Panc1 (cell line): Measurements from ENCODE around the gene BRAP.

Experiments used
- POLR2AphosphoS5 ChIP-seq: IDR thresholded peaks from 2 replicates; pipeline ENCODE4 v1.6.1; 2012; ENCODE audit warnings: mild to moderate bottlenecking, low read depth, low read length, moderate library complexity
- SIN3A ChIP-seq: IDR thresholded peaks from 2 replicates; pipeline ENCODE4 v1.6.1; 2012; ENCODE audit warnings: low read depth, mild to moderate bottlenecking, low read length, moderate library complexity, borderline replicate concordance; ENCODE audit not compliant: insufficient read depth
- TCF7L2 ChIP-seq: IDR thresholded peaks from 2 replicates; pipeline ENCODE4 v1.6.1; 2011; ENCODE audit warnings: mild to moderate bottlenecking, low read depth, low read length, inconsistent platforms
- TF ChIP-seq, protein P1 (sequence below): fragments of 450-650 bp; IDR thresholded peaks from 2 replicates; pipeline ENCODE4 v1.5.1; 2017; ENCODE audit warnings: mild to moderate bottlenecking
- TF ChIP-seq, protein P2 (sequence below), 2 experiments: IDR thresholded peaks; 2 replicates each; pipeline ENCODE4 v1.6.1; 2011 to 2012; ENCODE audit warnings: low read depth in 2 of 2, control low read depth in 1 of 2, low read length in 1 of 2, mild to moderate bottlenecking in 1 of 2, moderate library complexity in 1 of 2; ENCODE audit not compliant: insufficient read depth in 1 of 2

DNA sequence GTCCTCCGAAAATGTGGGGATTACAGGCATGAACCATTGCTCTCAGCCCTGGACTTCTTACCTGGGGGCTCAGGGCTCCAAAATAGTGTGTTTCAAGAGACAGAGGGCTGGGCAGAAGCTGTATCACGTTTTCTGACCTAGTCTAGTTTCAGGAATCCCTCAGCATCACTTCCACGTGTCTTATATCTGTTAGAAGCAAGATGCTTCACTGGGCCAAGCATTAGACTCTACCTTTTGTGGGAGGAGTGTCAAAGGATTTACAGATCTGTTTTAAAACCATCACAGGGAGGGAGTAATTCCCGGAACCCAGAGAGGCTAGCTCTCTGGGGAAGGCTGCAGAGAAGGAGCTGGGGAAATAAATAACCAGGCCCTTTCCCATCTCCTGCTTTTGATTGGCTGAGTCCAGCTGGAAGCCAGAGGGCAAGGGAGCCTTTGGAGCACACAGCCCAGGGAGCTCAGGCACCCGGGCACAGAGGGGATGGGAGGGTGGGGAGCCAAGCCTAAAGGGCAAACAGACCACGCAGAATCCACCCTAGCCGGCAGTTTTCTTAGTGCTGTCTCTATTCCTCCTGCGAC is 47.7 kb upstream of the BRAP start:
- TF ChIP-seq, protein P1, sequence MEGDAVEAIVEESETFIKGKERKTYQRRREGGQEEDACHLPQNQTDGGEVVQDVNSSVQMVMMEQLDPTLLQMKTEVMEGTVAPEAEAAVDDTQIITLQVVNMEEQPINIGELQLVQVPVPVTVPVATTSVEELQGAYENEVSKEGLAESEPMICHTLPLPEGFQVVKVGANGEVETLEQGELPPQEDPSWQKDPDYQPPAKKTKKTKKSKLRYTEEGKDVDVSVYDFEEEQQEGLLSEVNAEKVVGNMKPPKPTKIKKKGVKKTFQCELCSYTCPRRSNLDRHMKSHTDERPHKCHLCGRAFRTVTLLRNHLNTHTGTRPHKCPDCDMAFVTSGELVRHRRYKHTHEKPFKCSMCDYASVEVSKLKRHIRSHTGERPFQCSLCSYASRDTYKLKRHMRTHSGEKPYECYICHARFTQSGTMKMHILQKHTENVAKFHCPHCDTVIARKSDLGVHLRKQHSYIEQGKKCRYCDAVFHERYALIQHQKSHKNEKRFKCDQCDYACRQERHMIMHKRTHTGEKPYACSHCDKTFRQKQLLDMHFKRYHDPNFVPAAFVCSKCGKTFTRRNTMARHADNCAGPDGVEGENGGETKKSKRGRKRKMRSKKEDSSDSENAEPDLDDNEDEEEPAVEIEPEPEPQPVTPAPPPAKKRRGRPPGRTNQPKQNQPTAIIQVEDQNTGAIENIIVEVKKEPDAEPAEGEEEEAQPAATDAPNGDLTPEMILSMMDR = no peak
- TF ChIP-seq TCF7L2 = no peak
- TF ChIP-seq, protein P2, sequence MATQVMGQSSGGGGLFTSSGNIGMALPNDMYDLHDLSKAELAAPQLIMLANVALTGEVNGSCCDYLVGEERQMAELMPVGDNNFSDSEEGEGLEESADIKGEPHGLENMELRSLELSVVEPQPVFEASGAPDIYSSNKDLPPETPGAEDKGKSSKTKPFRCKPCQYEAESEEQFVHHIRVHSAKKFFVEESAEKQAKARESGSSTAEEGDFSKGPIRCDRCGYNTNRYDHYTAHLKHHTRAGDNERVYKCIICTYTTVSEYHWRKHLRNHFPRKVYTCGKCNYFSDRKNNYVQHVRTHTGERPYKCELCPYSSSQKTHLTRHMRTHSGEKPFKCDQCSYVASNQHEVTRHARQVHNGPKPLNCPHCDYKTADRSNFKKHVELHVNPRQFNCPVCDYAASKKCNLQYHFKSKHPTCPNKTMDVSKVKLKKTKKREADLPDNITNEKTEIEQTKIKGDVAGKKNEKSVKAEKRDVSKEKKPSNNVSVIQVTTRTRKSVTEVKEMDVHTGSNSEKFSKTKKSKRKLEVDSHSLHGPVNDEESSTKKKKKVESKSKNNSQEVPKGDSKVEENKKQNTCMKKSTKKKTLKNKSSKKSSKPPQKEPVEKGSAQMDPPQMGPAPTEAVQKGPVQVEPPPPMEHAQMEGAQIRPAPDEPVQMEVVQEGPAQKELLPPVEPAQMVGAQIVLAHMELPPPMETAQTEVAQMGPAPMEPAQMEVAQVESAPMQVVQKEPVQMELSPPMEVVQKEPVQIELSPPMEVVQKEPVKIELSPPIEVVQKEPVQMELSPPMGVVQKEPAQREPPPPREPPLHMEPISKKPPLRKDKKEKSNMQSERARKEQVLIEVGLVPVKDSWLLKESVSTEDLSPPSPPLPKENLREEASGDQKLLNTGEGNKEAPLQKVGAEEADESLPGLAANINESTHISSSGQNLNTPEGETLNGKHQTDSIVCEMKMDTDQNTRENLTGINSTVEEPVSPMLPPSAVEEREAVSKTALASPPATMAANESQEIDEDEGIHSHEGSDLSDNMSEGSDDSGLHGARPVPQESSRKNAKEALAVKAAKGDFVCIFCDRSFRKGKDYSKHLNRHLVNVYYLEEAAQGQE (IDR thresholded peaks at IDR 0.05; ENCODE audit: insufficient read depth in 1 of 2, low read depth in 2 of 2, low read length in 1 of 2) = no peak
- TF ChIP-seq POLR2AphosphoS5 = no peak
- TF ChIP-seq SIN3A = no peak
